ENCODE data around the gene NXNL1. TPM values are rescaled to one million over a fixed set of nuclear protein-coding genes. Genes with fewer than 3 reads are reported as not detected.
A peak's percentile ranks its signal among the peaks of the same experiment; 100 is the strongest.

Gene NXNL1
- total and polyA plus RNA-seq, 9 of the 15 experiments (the other 6 are each of a cell fraction or from before 2014, with no cell fraction given), result not detected

DNA sequence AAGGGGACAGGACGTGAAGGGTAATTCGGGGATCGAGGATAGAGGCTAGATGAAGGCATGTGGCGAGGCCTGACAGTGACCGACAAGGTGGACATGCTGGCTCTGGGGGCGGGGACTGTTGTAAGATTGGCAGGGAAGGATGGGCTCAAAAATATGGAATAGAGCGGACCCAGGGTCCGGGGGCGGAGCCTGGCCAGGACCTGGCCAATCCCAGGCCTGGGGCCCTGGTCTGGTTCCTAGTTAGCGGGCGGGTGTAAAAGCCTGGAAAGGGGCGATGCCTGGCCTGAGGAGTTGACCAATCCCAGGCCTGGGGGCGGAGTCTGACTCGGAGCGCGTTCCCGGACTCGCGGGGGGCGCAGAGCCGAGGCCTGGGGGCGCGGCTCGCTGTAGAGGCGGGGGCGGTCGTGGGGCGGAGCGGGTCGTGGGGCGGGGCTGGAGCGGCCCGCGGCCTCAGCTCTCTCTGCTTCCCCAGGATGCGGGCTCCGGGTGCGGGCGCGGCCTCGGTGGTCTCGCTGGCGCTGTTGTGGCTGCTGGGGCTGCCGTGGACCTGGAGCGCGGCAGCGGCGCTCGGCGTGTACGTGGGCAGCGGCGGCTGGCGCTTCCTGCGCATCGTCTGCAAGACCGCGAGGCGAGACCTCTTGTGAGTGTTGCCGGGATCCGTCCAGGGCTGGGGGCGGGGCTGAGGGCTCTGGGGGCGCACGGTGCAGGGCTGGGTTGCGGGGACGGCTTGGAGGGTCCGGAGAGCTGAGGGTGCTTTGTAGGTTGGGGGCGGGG is 9.5 kb upstream of the NXNL1 start, which contains the start of gene SLC27A1 (continued):
- no peak for TF ChIP-seq RFX7 (CRISPR knock-in tag; IDR thresholded peaks at IDR 0.05)
- no peak for TF ChIP-seq CHD4 (IDR thresholded peaks at IDR 0.05; ENCODE audit: insufficient read depth, insufficient replicate concordance, low read depth, low read length, poor library complexity, severe bottlenecking)
- 0 out of 2 replicates have a peak, but pooled peaks have one; percentile 41 for TF ChIP-seq ZNF212 (CRISPR knock-in tag; IDR thresholded peaks at IDR 0.05)
- TF ChIP-seq, protein P1, sequence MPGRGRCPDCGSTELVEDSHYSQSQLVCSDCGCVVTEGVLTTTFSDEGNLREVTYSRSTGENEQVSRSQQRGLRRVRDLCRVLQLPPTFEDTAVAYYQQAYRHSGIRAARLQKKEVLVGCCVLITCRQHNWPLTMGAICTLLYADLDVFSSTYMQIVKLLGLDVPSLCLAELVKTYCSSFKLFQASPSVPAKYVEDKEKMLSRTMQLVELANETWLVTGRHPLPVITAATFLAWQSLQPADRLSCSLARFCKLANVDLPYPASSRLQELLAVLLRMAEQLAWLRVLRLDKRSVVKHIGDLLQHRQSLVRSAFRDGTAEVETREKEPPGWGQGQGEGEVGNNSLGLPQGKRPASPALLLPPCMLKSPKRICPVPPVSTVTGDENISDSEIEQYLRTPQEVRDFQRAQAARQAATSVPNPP (IDR thresholded peaks at IDR 0.05; ENCODE audit: borderline replicate concordance, insufficient read depth, insufficient read length), result no peak
- TF ChIP-seq, protein P2, sequence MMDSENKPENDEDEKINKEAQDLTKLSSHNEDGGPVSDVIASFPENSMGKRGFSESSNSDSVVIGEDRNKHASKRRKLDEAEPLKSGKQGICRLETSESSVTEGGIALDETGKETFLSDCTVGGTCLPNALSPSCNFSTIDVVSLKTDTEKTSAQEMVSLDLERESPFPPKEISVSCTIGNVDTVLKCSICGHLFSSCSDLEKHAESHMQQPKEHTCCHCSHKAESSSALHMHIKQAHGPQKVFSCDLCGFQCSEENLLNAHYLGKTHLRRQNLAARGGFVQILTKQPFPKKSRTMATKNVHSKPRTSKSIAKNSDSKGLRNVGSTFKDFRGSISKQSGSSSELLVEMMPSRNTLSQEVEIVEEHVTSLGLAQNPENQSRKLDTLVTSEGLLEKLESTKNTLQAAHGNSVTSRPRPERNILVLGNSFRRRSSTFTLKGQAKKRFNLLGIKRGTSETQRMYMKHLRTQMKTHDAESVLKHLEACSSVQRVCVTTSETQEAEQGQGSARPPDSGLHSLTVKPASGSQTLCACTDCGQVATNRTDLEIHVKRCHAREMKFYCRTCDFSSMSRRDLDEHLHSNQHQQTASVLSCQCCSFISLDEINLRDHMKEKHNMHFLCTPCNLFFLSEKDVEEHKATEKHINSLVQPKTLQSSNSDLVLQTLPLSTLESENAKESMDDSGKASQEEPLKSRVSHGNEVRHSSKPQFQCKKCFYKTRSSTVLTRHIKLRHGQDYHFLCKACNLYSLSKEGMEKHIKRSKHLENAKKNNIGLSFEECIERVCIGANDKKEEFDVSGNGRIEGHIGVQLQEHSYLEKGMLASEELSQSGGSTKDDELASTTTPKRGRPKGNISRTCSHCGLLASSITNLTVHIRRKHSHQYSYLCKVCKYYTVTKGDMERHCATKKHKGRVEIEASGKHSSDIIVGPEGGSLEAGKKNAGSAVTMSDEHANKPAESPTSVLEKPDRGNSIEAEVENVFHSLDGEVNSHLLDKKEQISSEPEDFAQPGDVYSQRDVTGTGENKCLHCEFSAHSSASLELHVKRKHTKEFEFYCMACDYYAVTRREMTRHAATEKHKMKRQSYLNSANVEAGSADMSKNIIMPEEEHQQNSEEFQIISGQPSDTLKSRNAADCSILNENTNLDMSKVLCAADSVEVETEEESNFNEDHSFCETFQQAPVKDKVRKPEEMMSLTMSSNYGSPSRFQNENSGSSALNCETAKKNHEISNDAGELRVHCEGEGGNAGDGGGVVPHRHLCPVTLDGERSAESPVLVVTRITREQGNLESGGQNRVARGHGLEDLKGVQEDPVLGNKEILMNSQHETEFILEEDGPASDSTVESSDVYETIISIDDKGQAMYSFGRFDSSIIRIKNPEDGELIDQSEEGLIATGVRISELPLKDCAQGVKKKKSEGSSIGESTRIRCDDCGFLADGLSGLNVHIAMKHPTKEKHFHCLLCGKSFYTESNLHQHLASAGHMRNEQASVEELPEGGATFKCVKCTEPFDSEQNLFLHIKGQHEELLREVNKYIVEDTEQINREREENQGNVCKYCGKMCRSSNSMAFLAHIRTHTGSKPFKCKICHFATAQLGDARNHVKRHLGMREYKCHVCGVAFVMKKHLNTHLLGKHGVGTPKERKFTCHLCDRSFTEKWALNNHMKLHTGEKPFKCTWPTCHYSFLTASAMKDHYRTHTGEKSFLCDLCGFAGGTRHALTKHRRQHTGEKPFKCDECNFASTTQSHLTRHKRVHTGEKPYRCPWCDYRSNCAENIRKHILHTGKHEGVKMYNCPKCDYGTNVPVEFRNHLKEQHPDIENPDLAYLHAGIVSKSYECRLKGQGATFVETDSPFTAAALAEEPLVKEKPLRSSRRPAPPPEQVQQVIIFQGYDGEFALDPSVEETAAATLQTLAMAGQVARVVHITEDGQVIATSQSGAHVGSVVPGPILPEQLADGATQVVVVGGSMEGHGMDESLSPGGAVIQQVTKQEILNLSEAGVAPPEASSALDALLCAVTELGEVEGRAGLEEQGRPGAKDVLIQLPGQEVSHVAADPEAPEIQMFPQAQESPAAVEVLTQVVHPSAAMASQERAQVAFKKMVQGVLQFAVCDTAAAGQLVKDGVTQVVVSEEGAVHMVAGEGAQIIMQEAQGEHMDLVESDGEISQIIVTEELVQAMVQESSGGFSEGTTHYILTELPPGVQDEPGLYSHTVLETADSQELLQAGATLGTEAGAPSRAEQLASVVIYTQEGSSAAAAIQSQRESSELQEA (IDR thresholded peaks at IDR 0.05; ENCODE audit: low read depth), result peak; percentile 72
- no peak for TF ChIP-seq FOXJ3 (CRISPR knock-in tag; IDR thresholded peaks at IDR 0.05)
- no peak for TF ChIP-seq ZNF696 (CRISPR knock-in tag; conservative IDR thresholded peaks at IDR 0.05)
- no peak for TF ChIP-seq ZFP1 (CRISPR knock-in tag; IDR thresholded peaks at IDR 0.05)
- no peak for TF ChIP-seq RNF2 (IDR thresholded peaks at IDR 0.05)
- no peak for TF ChIP-seq TARDBP (IDR thresholded peaks at IDR 0.05)
- TF ChIP-seq, protein P3, sequence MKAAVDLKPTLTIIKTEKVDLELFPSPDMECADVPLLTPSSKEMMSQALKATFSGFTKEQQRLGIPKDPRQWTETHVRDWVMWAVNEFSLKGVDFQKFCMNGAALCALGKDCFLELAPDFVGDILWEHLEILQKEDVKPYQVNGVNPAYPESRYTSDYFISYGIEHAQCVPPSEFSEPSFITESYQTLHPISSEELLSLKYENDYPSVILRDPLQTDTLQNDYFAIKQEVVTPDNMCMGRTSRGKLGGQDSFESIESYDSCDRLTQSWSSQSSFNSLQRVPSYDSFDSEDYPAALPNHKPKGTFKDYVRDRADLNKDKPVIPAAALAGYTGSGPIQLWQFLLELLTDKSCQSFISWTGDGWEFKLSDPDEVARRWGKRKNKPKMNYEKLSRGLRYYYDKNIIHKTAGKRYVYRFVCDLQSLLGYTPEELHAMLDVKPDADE (conservative IDR thresholded peaks at IDR 0.05; ENCODE audit: control insufficient read depth, low read depth, low read length), result peak; percentile 44; the same call in 1 of the 2 replicates
- TF ChIP-seq ZNF507 (tag; conservative IDR thresholded peaks at IDR 0.05), result no peak
- TF ChIP-seq MEIS2 (IDR thresholded peaks at IDR 0.05; ENCODE audit: partially characterized antibody), result peak; percentile 70
- TF ChIP-seq CHCHD3 (CRISPR knock-in tag; IDR thresholded peaks at IDR 0.05), result no peak
- no peak for TF ChIP-seq MXI1 (IDR thresholded peaks at IDR 0.05; ENCODE audit: low read depth, low read length)
- TF ChIP-seq ZNF707 (CRISPR knock-in tag; conservative IDR thresholded peaks at IDR 0.05), result no peak
- TF ChIP-seq ETV5 (CRISPR knock-in tag; IDR thresholded peaks at IDR 0.05; ENCODE audit: low read depth), result no peak
